ENCODE data around the gene SUSD6.

SUSD6 gene

DNA sequence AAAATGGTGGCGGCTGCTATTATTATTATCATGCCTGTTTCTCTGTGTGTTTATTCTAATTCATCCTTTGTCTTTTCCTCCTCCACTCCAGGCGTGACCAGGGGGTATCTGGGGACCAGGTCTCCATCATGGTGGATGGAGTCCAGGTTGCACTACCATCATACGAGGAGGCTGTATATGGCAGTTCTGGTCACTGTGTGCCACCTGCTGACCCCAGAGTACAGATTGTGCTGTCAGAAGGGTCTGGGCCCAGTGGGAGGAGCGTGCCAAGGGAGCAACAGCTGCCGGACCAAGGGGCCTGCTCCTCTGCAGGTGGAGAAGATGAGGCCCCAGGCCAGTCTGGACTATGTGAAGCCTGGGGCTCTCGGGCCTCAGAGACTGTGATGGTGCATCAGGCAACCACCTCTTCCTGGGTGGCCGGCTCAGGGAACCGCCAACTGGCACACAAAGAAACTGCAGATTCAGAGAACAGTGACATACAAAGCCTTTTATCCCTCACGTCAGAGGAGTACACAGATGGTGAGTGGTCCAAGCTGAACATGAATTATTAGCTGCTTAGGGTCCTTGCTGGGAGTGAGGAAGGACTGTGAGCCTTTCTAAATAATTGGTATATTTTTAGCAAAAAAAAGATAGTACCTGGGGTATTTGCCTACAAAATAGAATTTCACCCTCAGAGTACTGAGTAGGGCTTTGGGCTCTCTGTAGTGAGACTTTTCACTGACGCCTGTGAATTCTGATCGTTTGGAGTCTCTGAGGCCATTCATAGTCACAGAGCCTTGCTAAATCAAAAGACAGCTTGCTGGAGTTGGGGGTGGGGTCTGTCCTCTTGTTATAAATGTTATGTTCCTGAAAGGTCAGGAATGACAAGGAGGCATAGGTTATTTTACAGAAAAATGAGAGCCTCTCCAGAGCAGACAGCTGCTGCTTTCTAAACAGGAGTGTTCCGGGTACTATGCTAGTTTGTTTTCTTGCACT lies 97.5 kb downstream of the SUSD6 start:
- no peak for DNase-seq (ENCODE audit: low read depth in 1 of 2, low spot score in 1 of 2)
- TF ChIP-seq POLR2AphosphoS5 (IDR thresholded peaks at IDR 0.05; ENCODE audit: low read depth) = no peak
- TF ChIP-seq, protein P1, sequence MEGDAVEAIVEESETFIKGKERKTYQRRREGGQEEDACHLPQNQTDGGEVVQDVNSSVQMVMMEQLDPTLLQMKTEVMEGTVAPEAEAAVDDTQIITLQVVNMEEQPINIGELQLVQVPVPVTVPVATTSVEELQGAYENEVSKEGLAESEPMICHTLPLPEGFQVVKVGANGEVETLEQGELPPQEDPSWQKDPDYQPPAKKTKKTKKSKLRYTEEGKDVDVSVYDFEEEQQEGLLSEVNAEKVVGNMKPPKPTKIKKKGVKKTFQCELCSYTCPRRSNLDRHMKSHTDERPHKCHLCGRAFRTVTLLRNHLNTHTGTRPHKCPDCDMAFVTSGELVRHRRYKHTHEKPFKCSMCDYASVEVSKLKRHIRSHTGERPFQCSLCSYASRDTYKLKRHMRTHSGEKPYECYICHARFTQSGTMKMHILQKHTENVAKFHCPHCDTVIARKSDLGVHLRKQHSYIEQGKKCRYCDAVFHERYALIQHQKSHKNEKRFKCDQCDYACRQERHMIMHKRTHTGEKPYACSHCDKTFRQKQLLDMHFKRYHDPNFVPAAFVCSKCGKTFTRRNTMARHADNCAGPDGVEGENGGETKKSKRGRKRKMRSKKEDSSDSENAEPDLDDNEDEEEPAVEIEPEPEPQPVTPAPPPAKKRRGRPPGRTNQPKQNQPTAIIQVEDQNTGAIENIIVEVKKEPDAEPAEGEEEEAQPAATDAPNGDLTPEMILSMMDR (IDR thresholded peaks at IDR 0.05; ENCODE audit: insufficient read depth, low read length) = no peak
- no peak for TF ChIP-seq SPI1 (IDR thresholded peaks at IDR 0.05; ENCODE audit: borderline replicate concordance, low read depth)
- TF ChIP-seq, protein P2, sequence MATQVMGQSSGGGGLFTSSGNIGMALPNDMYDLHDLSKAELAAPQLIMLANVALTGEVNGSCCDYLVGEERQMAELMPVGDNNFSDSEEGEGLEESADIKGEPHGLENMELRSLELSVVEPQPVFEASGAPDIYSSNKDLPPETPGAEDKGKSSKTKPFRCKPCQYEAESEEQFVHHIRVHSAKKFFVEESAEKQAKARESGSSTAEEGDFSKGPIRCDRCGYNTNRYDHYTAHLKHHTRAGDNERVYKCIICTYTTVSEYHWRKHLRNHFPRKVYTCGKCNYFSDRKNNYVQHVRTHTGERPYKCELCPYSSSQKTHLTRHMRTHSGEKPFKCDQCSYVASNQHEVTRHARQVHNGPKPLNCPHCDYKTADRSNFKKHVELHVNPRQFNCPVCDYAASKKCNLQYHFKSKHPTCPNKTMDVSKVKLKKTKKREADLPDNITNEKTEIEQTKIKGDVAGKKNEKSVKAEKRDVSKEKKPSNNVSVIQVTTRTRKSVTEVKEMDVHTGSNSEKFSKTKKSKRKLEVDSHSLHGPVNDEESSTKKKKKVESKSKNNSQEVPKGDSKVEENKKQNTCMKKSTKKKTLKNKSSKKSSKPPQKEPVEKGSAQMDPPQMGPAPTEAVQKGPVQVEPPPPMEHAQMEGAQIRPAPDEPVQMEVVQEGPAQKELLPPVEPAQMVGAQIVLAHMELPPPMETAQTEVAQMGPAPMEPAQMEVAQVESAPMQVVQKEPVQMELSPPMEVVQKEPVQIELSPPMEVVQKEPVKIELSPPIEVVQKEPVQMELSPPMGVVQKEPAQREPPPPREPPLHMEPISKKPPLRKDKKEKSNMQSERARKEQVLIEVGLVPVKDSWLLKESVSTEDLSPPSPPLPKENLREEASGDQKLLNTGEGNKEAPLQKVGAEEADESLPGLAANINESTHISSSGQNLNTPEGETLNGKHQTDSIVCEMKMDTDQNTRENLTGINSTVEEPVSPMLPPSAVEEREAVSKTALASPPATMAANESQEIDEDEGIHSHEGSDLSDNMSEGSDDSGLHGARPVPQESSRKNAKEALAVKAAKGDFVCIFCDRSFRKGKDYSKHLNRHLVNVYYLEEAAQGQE (IDR thresholded peaks at IDR 0.05; ENCODE audit: insufficient replicate concordance, low read depth) = no peak
- no peak for TF ChIP-seq GABPA (IDR thresholded peaks at IDR 0.05; ENCODE audit: low read depth)

DNA sequence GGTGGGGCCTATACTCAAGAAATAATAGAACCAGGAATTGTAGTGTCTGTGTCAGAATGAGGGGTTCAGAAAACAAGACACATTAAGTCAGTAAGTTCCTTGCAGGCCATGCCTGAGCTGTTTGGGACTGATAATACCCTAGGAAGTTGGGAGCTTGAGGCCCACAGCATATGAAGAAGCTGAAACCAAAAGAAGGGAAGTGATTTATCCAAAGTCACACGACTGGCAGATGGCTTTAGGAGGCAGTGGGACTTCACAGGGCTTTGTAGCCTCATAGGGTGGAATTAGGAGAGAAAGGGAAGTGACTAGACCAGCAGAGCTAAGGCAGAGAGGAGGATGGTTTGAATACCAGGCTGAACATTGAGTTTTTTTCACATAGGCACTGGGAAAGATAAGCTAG lies 99.0 kb downstream of the SUSD6 start:
- TF ChIP-seq GABPA (IDR thresholded peaks at IDR 0.05; ENCODE audit: low read depth) (no peak), SPI1 (IDR thresholded peaks at IDR 0.05; ENCODE audit: borderline replicate concordance, low read depth) (peak; percentile 54; the same call in 1 of the 2 replicates)
- H3K27ac ChIP-seq (replicated peaks) = no peak overlapping the region
- no peak overlapping the region for H3K4me3 ChIP-seq (replicated peaks; ENCODE audit: insufficient read depth, low read length)
- DNase-seq (ENCODE audit: low read depth in 1 of 2, low spot score in 1 of 2) = no peak
- no peaks in the 10 kb centered on the region for H3K27me3 ChIP-seq (ENCODE audit: insufficient read depth, poor library complexity, severe bottlenecking)

More for the DNA sequence above, 97.5 kb downstream of the SUSD6 start:
- Histone ChIP-seq H3K27ac (replicated peaks) (no peak overlapping the region), H3K4me3 (replicated peaks; ENCODE audit: insufficient read depth, low read length) (no peak overlapping the region), H3K27me3 (ENCODE audit: insufficient read depth, poor library complexity, severe bottlenecking) (no peaks in the 10 kb centered on the region)

GRCh38 chr14:69711065-69711464 lies 99.7 kb downstream of the SUSD6 start:
- TF ChIP-seq, protein P1 (IDR thresholded peaks at IDR 0.05; ENCODE audit: insufficient read depth, low read length) = no peak
- TF ChIP-seq, protein P2 (IDR thresholded peaks at IDR 0.05; ENCODE audit: insufficient replicate concordance, low read depth) = no peak
- TF ChIP-seq GABPA (IDR thresholded peaks at IDR 0.05; ENCODE audit: low read depth) (no peak), SPI1 (IDR thresholded peaks at IDR 0.05; ENCODE audit: borderline replicate concordance, low read depth) (no peak), POLR2AphosphoS5 (IDR thresholded peaks at IDR 0.05; ENCODE audit: low read depth) (no peak)
- no peak for DNase-seq (ENCODE audit: low read depth in 1 of 2, low spot score in 1 of 2)
- Histone ChIP-seq H3K27me3 (ENCODE audit: insufficient read depth, poor library complexity, severe bottlenecking) (no peaks in the 10 kb centered on the region), H3K27ac (replicated peaks) (no peak overlapping the region), H3K4me3 (replicated peaks; ENCODE audit: insufficient read depth, low read length) (no peak overlapping the region)

- Histone ChIP-seq H3K27ac (replicated peaks) (no peak overlapping the region), H3K27me3 (ENCODE audit: insufficient read depth, poor library complexity, severe bottlenecking) (no peaks in the 10 kb centered on the region), H3K4me3 (replicated peaks; ENCODE audit: insufficient read depth, low read length) (no peak overlapping the region)
- DNase-seq (ENCODE audit: low read depth in 1 of 2, low spot score in 1 of 2) = no peak
- TF ChIP-seq, protein P1 (IDR thresholded peaks at IDR 0.05; ENCODE audit: insufficient read depth, low read length) = no peak
- TF ChIP-seq GABPA (IDR thresholded peaks at IDR 0.05; ENCODE audit: low read depth) = no peak
- TF ChIP-seq, protein P2 (IDR thresholded peaks at IDR 0.05; ENCODE audit: insufficient replicate concordance, low read depth) = no peak
- no peak for TF ChIP-seq SPI1 (IDR thresholded peaks at IDR 0.05; ENCODE audit: borderline replicate concordance, low read depth)
- no peak for TF ChIP-seq POLR2AphosphoS5 (IDR thresholded peaks at IDR 0.05; ENCODE audit: low read depth)
Observed at GRCh38 chr14:69711477-69711876, 100.1 kb downstream of the SUSD6 start.
